Mesothelial cell of epicardium (in vitro differentiated cells): ENCODE measurements around the gene UNC5CL. TPM values are rescaled to one million over a fixed set of nuclear protein-coding genes. Genes with fewer than 3 reads are reported as not detected.

ENCODE experiments used
- DNase-seq, 2 experiments: peaks; one replicate each; pipeline ENCODE4 v3.0.0; 2021; ENCODE audit warnings: low spot score in 2 of 2; ENCODE audit not compliant: unreplicated experiment in 2 of 2
- H3K27ac Mint-ChIP-seq: 2 replicates; pipeline ENCODE4 v1.8.0; 2021; ENCODE audit warnings: mixed read lengths
- H3K27me3 Mint-ChIP-seq: 2 replicates; pipeline ENCODE4 v1.8.0; 2021; ENCODE audit warnings: low read depth, mixed read lengths
- H3K36me3 Mint-ChIP-seq: 2 replicates; pipeline ENCODE4 v1.8.0; 2021; ENCODE audit warnings: mixed read lengths
- H3K4me1 Mint-ChIP-seq: 2 replicates; pipeline ENCODE4 v1.8.0; 2021; ENCODE audit warnings: mixed read lengths
- H3K4me3 Mint-ChIP-seq: 2 replicates; pipeline ENCODE4 v1.8.0; 2021; ENCODE audit warnings: mild to moderate bottlenecking, moderate library complexity, mixed read lengths
- H3K9me3 Mint-ChIP-seq: 2 replicates; pipeline ENCODE4 v1.8.0; 2021; ENCODE audit warnings: mixed read lengths
- total RNA-seq: library from RNA; stranded (reverse); gene quantifications from 3 replicates; pipeline ENCODE4 v1.2.1, GENCODE V29; 2021
- TF ChIP-seq, protein P1 (sequence below): fragments of 200-600 bp; sonication (generic); IDR thresholded peaks from one replicate; pipeline ENCODE4 v1.5.0; 2021; ENCODE audit warnings: antibody characterized with exemption; ENCODE audit not compliant: unreplicated experiment

The UNC5CL gene
- total RNA-seq, 1 donor from 2014 or later = 2.0 TPM

DNA sequence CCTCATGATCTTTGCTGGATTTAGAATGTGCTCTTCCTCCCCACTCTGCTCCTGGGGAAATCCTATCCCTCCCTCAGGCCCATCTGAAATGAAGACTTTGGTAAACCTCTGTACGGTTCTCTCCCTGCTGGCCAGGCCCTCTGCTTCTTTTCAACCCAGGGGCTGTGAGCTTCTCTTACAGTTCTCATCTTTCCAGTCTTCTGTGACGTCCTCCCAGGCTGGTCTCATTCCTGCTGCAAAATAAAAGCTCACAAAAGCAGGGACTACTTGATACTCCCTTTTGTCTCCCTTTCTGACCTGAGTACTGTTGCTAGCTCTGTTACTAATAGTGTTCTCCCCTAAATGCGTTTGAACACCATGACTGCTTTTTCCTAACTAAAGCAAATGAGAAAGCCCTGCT, 46.3 kb downstream of the UNC5CL start:
- Mint-ChIP-seq H3K4me3 (no peak overlapping the region), H3K27ac (no peak overlapping the region), H3K27me3 (peaks cover 9% of the 10 kb centered on the region), H3K4me1 (peaks cover 17% of the 10 kb centered on the region), H3K9me3 (peaks cover 3% of the 10 kb centered on the region), H3K36me3 (no peaks in the 10 kb centered on the region)
- TF ChIP-seq, protein P1, sequence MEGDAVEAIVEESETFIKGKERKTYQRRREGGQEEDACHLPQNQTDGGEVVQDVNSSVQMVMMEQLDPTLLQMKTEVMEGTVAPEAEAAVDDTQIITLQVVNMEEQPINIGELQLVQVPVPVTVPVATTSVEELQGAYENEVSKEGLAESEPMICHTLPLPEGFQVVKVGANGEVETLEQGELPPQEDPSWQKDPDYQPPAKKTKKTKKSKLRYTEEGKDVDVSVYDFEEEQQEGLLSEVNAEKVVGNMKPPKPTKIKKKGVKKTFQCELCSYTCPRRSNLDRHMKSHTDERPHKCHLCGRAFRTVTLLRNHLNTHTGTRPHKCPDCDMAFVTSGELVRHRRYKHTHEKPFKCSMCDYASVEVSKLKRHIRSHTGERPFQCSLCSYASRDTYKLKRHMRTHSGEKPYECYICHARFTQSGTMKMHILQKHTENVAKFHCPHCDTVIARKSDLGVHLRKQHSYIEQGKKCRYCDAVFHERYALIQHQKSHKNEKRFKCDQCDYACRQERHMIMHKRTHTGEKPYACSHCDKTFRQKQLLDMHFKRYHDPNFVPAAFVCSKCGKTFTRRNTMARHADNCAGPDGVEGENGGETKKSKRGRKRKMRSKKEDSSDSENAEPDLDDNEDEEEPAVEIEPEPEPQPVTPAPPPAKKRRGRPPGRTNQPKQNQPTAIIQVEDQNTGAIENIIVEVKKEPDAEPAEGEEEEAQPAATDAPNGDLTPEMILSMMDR = no peak
- no peak for DNase-seq

DNA sequence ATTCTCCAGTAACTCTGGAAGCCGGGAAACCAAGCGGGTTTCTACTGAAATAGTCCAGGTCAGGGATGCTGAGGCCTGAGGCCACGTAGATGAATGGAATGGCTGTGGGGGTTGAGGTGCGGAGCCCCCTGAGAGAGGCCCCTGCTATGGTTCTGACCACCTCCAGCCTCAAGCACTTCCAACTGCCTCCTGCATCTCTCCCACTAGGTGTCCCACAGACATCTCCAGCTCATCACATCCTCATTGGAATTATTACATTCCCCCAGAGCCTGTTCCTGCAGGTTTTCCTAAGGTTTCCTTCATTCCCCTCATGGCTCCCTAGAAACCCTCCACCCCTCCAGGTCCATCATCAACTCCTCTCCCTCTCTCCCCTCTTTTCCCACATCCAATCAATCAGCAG, 48.7 kb downstream of the UNC5CL start:
- Mint-ChIP-seq H3K4me1 (peaks cover 4% of the 10 kb centered on the region), H3K9me3 (peaks cover 3% of the 10 kb centered on the region), H3K27me3 (peaks cover 11% of the 10 kb centered on the region), H3K4me3 (no peak overlapping the region), H3K36me3 (no peaks in the 10 kb centered on the region), H3K27ac (no peak overlapping the region)
- TF ChIP-seq, protein P1 = no peak
- no peak for DNase-seq

DNA sequence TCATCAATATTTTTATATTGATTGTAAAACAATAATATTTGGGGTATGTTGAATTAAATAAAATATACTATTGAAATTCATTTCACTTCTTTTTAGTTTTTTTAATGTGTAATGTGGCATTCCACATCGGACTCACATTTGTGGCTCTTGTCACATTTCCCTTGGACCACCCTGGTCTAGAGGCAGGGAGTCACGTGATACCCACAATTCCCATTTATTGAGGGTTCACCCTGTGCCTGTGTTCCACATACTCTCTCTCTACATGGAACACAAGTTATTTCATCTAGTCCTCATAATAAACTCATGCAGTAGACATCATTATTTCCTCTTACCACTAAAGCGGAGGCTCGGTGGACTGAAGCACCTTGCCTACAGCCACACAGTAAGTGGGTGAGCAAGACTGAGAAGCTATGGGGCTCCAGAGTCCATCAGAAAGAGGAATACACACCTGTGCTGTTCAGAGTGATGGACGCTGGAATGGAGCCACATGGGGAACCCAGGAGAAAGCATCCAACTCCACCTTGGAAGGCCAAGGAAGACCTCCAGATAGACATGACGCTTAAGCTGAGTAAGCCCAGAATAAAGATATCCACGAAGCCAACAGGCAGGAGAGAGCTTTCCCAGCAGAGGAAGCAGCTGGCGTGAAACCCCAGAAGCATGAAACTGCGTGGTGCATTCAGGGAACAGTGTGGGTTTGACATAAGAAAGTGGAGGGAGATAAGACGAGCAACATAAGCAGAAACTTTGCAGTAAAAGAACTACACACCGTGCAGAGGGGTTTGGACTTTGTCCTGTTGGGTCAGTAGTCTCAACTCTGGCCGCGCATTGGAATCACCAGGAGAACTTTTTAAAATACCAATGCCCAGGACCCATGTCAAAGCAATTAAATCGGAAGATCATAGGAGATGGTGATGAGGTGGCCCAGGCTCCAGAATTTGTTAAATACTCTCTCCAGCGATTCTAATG, 49.5 kb downstream of the UNC5CL start:
- TF ChIP-seq, protein P1 = no peak
- peaks cover 4% of the 10 kb centered on the region for H3K4me1 Mint-ChIP-seq
- H3K27me3 Mint-ChIP-seq = peaks cover 11% of the 10 kb centered on the region

DNA sequence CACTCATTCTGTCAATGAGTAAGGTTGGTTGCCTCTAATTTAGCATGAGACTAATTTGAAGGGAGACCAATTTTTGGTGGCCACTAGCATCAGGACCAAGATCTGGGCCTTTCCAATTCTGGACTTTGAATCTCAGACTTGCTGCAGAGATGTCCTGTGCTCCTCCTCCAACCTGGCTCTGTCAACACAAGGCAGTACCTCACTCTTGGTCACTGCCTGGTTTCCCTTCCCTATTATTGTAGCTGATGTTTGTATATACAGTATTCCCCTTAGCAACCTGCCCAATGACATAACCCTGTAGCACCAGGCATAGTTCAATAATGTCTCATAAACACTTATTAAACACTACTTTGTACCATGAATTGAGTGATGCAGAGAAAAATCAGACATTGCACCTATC, 50.4 kb downstream of the UNC5CL start:
- Mint-ChIP-seq H3K36me3 (no peaks in the 10 kb centered on the region), H3K4me1 (peaks cover 4% of the 10 kb centered on the region), H3K27ac (no peak overlapping the region), H3K9me3 (peaks cover 3% of the 10 kb centered on the region), H3K27me3 (peaks cover 11% of the 10 kb centered on the region), H3K4me3 (no peak overlapping the region)
- no peak for DNase-seq
- TF ChIP-seq, protein P1 = no peak

More for the DNA sequence above, 49.5 kb downstream of the UNC5CL start:
- H3K36me3 Mint-ChIP-seq = no peaks in the 10 kb centered on the region
- peaks cover 3% of the 10 kb centered on the region for H3K9me3 Mint-ChIP-seq
- no peak overlapping the region for H3K27ac Mint-ChIP-seq
- no peak overlapping the region for H3K4me3 Mint-ChIP-seq
- no peak for DNase-seq

DNA sequence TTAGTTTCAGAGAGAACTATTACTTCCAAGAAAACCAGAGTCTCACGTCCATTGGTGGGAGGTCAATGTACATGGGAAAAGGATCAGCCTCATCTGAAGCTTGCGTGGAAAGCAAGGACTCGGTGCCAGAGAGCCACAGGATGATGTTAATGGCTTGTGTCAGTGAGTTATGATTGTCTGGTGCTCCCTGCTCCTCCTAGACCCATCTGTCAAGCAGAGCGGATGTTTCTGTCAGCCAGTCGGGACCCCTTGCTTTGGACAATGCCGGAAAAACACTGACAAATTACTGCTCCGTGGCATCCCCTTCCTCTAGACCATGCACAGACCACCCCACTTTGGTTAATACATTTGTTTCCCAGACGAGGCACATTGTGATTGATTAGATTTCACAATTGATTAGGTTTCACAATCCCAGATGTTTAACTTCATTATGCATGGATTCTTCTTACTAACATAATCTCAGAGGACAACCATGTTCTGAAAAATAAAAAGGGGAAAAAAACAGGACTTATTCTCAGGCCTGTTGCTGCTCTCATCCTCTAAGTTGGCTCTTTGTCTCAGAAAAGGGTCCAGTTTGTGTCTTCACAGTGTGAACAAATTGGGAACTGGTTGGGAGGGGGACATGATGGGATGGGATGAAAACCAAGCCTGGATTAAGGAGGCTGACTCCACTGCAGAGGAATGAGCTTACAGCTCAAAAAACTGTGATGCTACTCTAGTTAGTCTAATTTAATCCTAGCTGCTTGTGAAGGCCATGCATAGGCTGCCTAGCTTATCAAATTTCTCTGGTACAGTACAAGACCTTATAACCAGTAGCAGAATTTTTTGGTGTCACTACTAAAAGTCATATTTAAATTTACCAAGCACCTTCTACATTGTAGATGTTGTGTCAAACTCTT, 51.9 kb downstream of the UNC5CL start:
- Mint-ChIP-seq H3K4me3 (no peak overlapping the region), H3K27ac (no peak overlapping the region), H3K27me3 (peaks cover 11% of the 10 kb centered on the region), H3K4me1 (peaks cover 4% of the 10 kb centered on the region), H3K9me3 (peaks cover 3% of the 10 kb centered on the region), H3K36me3 (no peaks in the 10 kb centered on the region)
- TF ChIP-seq, protein P1 = no peak
- DNase-seq = no peak
